Right renal cortex interstitium (tissue), 3 donors: ENCODE results near the gene PCDH20. TPM values are rescaled to one million over a fixed set of nuclear protein-coding genes. Genes with fewer than 3 reads are reported as not detected.
"Not testable (repeated sequence)": the region's sequence is repeated elsewhere in the genome, so short reads cannot be mapped to it uniquely, and the experiment has no call there.

Source experiments
- DNase-seq, 3 donors: peaks; one replicate each; pipeline ENCODE4 v3.0.0-alpha.2; 2013; ENCODE audit warnings: low read depth in 3 of 3, low spot score in 2 of 3
- polyA plus RNA-seq, 3 donors: library from polyadenylated mRNA; unstranded; fragments of 120-200 nt; gene quantifications; one replicate each; pipeline ENCODE4 v1.2.1, GENCODE V29; 2013; ENCODE audit not compliant: insufficient read length in 3 of 3

The PCDH20 gene, protein sequence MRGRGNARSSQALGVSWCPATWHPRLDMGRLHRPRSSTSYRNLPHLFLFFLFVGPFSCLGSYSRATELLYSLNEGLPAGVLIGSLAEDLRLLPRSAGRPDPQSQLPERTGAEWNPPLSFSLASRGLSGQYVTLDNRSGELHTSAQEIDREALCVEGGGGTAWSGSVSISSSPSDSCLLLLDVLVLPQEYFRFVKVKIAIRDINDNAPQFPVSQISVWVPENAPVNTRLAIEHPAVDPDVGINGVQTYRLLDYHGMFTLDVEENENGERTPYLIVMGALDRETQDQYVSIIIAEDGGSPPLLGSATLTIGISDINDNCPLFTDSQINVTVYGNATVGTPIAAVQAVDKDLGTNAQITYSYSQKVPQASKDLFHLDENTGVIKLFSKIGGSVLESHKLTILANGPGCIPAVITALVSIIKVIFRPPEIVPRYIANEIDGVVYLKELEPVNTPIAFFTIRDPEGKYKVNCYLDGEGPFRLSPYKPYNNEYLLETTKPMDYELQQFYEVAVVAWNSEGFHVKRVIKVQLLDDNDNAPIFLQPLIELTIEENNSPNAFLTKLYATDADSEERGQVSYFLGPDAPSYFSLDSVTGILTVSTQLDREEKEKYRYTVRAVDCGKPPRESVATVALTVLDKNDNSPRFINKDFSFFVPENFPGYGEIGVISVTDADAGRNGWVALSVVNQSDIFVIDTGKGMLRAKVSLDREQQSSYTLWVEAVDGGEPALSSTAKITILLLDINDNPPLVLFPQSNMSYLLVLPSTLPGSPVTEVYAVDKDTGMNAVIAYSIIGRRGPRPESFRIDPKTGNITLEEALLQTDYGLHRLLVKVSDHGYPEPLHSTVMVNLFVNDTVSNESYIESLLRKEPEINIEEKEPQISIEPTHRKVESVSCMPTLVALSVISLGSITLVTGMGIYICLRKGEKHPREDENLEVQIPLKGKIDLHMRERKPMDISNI
- 1 to 10 TPM; 6.7 to 8.8 (median 7.9) TPM for polyA plus RNA-seq

DNA sequence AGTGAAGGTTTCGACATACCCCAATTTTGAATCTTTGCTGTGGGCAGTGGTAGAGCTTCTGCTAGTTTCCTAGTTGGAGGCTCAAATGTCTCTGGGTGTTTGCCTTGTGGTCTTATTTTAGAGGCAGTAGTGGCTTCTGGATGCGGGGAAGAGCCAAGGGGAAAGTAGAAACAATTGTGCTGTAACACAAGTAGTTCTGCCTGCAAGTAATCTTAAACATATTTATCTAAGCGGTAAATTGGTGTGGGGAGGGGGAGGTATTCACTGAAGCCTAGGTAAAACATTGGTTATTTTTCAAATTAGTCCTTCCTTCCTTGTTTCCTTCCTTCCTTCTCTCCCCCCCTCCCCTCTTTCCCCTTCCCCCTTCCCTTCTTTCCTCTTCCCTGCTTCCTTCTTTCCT lies at the start of gene PCDH20:
TSS of gene PCDH20 (minus strand) at position 101 of the 400 bp plus-strand sequence. CDS start 691 bp downstream, outside the sequence.
- DNase-seq: peak in 1 of 3 donors; percentile 1

DNA sequence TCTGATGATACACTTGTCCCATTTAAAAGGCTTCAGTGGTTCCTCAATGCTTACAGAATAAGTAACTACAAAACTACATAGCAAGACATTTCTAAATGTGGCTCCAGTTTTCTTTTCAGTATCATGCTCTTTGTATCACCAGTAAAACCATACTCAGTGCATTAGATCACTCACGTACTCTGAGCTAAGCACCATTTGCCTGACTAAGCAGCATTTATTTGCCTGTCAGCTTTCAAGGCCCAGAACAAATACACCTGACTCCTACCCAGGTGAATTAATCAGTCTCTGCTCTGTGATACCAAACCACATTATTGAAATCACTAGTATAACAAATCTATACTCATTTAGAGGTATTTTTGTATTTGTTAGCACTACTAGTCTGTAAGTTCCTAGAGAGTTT lies 47.4 kb upstream of the PCDH20 start:
- DNase-seq: no peak

DNA sequence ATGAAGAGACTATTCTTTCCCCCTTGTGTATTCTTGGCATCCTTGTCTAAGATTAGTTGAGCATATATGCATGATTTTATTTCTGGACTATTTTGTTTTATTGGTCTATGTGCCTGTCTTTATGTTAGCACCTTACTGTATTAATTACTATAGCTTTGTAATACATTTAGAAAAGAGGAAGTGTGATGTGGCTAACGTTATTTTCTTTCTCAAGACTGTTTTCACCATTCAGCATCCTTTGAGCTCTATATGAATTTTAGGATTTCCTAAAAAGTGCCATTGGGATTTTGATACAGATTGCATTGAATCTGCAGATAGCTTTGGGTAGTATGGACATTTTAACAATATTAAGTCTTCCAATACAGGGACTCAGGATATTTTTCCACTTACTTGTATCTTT lies 37.5 kb upstream of the PCDH20 start:
- no peak for DNase-seq

DNA sequence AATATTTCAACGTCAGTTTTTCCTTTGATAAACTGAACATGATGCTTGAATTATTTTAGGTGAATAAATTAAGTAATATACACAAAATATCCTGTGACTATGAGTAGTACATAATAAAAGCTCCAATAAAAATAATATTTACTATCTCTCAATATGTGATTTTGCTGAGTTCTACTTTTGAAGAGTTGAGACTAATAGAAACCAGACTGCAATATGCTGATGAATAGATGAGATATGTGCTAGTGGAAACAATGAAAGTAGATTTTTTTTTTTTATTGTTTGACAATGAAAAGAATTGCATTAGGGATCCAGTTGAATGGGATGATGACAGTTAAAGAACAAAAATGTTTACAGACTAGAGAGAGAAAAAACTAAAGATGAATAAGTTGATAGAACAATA lies 16.4 kb upstream of the PCDH20 start:
- no peak for DNase-seq

- DNase-seq: no peak
Measured at GRCh38 chr13:61423915-61424314, 8.3 kb upstream of the PCDH20 start.

GRCh38 chr13:61417086-61417570 lies 1.5 kb upstream of the PCDH20 start:
- DNase-seq: no peak

DNA sequence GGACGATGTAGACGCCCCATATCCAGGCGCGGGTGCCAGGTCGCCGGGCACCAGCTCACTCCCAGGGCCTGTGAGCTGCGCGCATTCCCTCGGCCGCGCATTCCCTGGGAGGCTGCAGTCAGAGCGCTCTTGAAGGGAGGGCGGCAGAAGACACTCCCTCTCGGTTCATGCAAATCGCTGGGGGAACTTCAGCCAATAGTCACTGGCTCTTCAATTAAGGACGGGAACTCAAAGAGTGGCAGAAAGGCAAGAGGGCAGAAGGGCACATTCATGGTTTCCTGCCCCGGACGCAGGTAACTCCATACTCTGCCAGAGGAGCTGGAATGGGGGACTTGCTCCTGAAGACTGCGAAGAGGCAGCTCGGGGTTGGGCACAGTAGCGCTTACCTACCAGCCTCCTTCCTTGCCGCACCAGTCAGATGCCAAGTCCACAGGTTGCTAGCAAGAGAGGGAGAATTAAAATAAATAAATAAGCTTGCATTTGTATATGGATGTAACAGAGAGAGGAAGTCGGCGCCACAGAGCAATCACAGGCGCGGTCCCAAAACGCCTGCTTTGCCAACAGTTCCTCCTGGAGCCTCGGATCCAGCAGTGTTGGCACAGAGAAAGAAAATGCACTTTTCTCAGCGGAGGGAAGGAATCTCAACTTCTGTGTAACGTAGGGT lies 459 bp downstream of the PCDH20 start:
- DNase-seq: peak; percentile 49 to 71 (median 57)

DNA sequence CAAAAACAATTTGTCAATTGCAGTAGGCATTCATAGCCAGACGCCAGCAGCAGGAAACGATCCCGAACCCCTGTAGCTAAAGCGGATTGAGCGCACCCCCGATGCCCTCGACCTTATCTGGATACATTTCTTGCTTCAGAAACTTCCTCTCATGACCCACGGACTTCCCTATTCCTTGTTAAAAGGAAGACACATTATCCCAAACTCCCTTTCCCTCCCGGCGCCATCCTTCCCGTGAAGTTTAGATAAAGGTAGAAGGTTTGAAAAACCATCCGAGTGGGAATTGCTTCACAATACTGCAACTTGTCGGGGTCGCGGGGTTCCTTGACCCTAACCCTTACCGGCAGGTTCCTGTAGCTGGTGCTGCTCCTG lies 977 bp downstream of the PCDH20 start:
- peak in 1 of 3 donors; percentile 7 for DNase-seq

- peak in 2 of 3 donors; percentile 10 to 15 for DNase-seq
Measured at GRCh38 chr13:61413572-61414535, 1.8 kb downstream of the PCDH20 start.

GRCh38 chr13:61410669-61411297 lies 4.9 kb downstream of the PCDH20 start:
- peak in 1 of 3 donors; percentile 13 for DNase-seq

GRCh38 chr13:61410266-61410665 lies 5.4 kb downstream of the PCDH20 start:
- DNase-seq: no peak

DNA sequence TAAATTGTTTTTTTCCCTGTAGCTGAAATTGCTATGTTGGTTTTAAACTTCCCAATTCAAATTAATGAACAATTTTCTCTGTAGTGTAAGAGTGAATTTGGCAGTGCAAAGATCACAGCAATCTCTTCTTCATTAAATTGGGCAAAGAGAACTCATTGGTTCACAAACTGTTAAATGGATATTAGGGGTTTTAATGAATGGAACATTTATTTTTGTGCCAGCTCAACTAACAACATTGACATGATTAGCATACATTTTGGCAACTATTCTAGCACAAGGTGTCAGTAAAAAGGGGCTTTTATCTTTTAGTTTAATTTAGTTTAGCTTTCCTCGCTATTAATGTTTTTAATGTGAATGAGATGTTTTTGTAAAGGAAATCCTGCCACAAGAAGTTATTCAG lies 7.1 kb downstream of the PCDH20 start:
- no peak for DNase-seq

- no peak for DNase-seq
Measured at GRCh38 chr13:61406275-61406674, 9.4 kb downstream of the PCDH20 start.

GRCh38 chr13:61396121-61396520 lies 19.5 kb downstream of the PCDH20 start:
- no peak for DNase-seq

- no peak for DNase-seq
Measured at GRCh38 chr13:61391426-61391825, 24.2 kb downstream of the PCDH20 start.

DNA sequence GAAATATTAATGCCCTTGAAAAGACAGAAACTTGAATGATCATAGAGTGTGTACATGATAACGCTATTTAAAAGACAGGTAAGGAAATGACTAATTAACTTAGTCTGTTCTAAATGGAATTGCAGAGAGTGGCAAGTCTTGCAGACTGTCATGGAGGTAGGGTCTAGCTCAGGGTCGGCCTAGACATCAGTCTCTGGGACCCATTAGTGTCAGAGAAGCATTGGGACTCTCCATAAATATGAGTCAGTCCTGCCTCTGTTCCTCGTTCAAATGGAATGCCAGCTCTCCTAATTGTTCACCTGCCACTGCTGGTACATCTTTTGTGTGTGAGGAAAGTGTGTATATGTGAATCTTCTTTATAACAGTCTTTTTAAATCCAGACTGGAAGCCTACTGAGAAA lies 28.0 kb downstream of the PCDH20 start:
- no peak for DNase-seq

GRCh38 chr13:61383111-61383510 lies 32.5 kb downstream of the PCDH20 start:
- DNase-seq: no peak

GRCh38 chr13:61370520-61370919 lies 45.1 kb downstream of the PCDH20 start:
- no peak for DNase-seq

DNA sequence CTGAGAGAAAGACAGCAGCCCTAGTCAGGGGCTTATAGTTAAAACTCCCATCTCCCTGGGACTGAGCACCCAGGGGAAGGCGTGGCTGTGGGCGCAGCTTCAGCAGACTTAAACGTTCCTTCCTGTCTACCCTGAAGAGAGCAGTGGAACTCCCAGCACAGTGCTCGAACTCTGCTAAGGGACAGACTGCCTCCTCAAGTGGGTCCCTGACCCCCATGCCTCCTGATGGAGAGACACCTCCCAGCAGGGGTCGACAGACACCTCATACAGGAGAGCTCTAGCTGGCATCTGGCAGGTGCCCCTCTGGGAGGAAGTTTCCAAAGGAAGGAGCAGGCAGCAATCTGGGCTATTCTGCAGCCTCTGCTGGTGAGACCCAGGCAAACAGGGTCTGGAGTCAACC lies 51.0 kb downstream of the PCDH20 start:
- DNase-seq: not testable (repeated sequence)
